Epidermal melanocyte (primary cell): Measurements from ENCODE around the gene TCAIM.

Source experiments
- DNase-seq: peaks from one replicate; pipeline ENCODE4 v3.0.0; 2011; ENCODE audit warnings: low spot score; ENCODE audit not compliant: insufficient read length

Gene TCAIM

DNA sequence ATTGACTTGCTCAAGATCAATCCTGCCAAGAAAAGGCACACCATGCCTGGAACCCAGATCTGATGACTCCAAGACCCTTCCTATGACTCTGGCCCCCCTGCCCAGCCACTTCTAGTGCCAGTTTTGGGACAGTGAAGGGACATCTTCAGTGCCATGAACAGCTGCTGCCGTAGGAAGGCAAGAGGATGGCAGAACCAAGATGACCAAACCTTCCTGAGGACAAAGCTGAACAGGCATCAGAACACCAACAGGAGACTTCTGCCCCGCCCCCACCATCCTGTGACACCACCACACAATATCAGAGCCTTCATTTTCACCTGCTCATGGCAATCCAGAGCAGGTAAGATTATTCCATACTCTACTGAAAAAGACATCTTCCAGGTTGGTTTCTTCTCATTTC lies 105.9 kb downstream of the TCAIM start:
- DNase-seq = no peak

GRCh38 chr3:44444896-44445691 lies 106.5 kb downstream of the TCAIM start:
- no peak for DNase-seq

GRCh38 chr3:44445786-44446185 lies 107.2 kb downstream of the TCAIM start:
- DNase-seq = no peak

- no peak for DNase-seq
Observed at GRCh38 chr3:44446929-44447328, 108.4 kb downstream of the TCAIM start.

GRCh38 chr3:44451441-44451840 lies 112.9 kb downstream of the TCAIM start:
- DNase-seq = no peak

GRCh38 chr3:44454258-44454657 lies 115.7 kb downstream of the TCAIM start:
- no peak for DNase-seq

DNA sequence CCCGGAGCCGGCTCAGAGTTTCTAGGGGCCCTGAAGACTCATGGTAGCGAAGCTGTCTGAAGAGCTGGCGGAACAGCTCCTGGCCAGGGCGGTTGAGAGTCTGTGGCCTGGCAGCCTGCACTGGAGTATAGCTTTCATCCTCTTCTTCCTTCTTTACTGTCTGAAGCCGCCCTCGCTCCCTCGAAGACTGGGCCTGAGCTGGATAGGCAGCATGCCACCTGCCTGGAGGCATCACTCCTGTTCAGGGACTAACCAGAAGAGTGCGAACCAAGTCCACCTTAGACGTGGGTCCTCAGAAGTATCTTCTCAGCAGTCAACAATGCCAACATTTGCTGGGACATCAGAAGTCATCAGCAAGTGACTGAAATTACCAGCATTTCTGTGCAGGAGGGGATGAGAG lies 116.8 kb downstream of the TCAIM start:
- DNase-seq = no peak
